RWPE2 (cell line): ENCODE data around the gene FMN1.

ENCODE experiments used
- ATAC-seq: fragments of 200-7000 bp; cut with Tn5 transposase; 3 replicates; pipeline ENCODE4 v1.9.1; 2021; ENCODE audit warnings: low read depth
- DNase-seq: peaks from one replicate; pipeline ENCODE4 v3.0.0-alpha.2; 2020; ENCODE audit warnings: low spot score
- H3K27ac ChIP-seq: fragments of 450-650 bp; 2 replicates; pipeline ENCODE4 v1.5.1; 2017; ENCODE audit warnings: mild to moderate bottlenecking; ENCODE audit not compliant: poor library complexity, severe bottlenecking
- H3K27me3 ChIP-seq: fragments of 250-450 bp; sonication (Bioruptor Pico); 2 replicates; pipeline ENCODE4 v1.5.1; 2021; ENCODE audit warnings: mild to moderate bottlenecking, moderate library complexity; ENCODE audit not compliant: insufficient read depth, poor library complexity, severe bottlenecking
- H3K36me3 ChIP-seq: fragments of 250-450 bp; sonication (Bioruptor Pico); 2 replicates; pipeline ENCODE4 v1.5.1; 2020; ENCODE audit warnings: low read depth, mild to moderate bottlenecking, moderate library complexity
- H3K4me1 ChIP-seq: fragments of 250-450 bp; sonication (Bioruptor Pico); 2 replicates; pipeline ENCODE4 v1.5.1; 2021; ENCODE audit warnings: mild to moderate bottlenecking, moderate library complexity; ENCODE audit not compliant: insufficient read depth, poor library complexity, severe bottlenecking
- H3K4me3 ChIP-seq: fragments of 250-450 bp; sonication (Bioruptor Pico); 2 replicates; pipeline ENCODE4 v1.5.1; 2021; ENCODE audit warnings: mild to moderate bottlenecking, moderate library complexity; ENCODE audit not compliant: severe bottlenecking
- H3K9me3 ChIP-seq: fragments of 250-450 bp; sonication (Bioruptor Pico); 2 replicates; pipeline ENCODE4 v1.5.1; 2021; ENCODE audit warnings: mild to moderate bottlenecking, moderate library complexity; ENCODE audit not compliant: severe bottlenecking
- CTCF ChIP-seq: fragments of 450-650 bp; IDR thresholded peaks from one replicate; pipeline ENCODE4 v1.5.1; 2017; ENCODE audit warnings: mild to moderate bottlenecking, moderate library complexity; ENCODE audit not compliant: poor library complexity, severe bottlenecking

Gene FMN1

GRCh38 chr15:32743411-32744140, 450.9 kb downstream of the FMN1 start:
- Histone ChIP-seq H3K36me3 (no peaks in the 10 kb centered on the region), H3K4me3 (no peak overlapping the region), H3K27me3 (no peaks in the 10 kb centered on the region), H3K9me3 (peaks cover 2% of the 10 kb centered on the region), H3K4me1 (no peaks in the 10 kb centered on the region), H3K27ac (no peak overlapping the region)
- ATAC-seq (peak; percentile 62; the same call in 2 of the 3 replicates), DNase-seq (no peak)
- no peak for TF ChIP-seq CTCF

- Histone ChIP-seq H3K4me3 (no peak overlapping the region), H3K4me1 (no peaks in the 10 kb centered on the region), H3K36me3 (no peaks in the 10 kb centered on the region), H3K27me3 (no peaks in the 10 kb centered on the region), H3K27ac (no peak overlapping the region), H3K9me3 (peaks cover 2% of the 10 kb centered on the region)
- no peak for DNase-seq
- TF ChIP-seq CTCF = no peak
- ATAC-seq = no peak
These were observed 454.9 kb downstream of the FMN1 start for GRCh38 chr15:32739522-32740063.

- Histone ChIP-seq H3K4me1 (no peaks in the 10 kb centered on the region), H3K4me3 (no peak overlapping the region), H3K27ac (no peak overlapping the region), H3K36me3 (no peaks in the 10 kb centered on the region), H3K9me3 (peaks cover 2% of the 10 kb centered on the region), H3K27me3 (no peaks in the 10 kb centered on the region)
- ATAC-seq (no peak), DNase-seq (no peak)
- TF ChIP-seq CTCF = no peak
These were observed 455.8 kb downstream of the FMN1 start for GRCh38 chr15:32738666-32739065.

GRCh38 chr15:32737304-32737703, 457.2 kb downstream of the FMN1 start:
- no peak for DNase-seq
- Histone ChIP-seq H3K9me3 (peaks cover 2% of the 10 kb centered on the region), H3K4me1 (no peaks in the 10 kb centered on the region), H3K36me3 (no peaks in the 10 kb centered on the region), H3K27ac (no peak overlapping the region), H3K27me3 (no peaks in the 10 kb centered on the region), H3K4me3 (no peak overlapping the region)
- no peak for ATAC-seq
- TF ChIP-seq CTCF = no peak

GRCh38 chr15:32736701-32737061, 457.8 kb downstream of the FMN1 start:
- Histone ChIP-seq H3K27ac (no peak overlapping the region), H3K4me1 (no peaks in the 10 kb centered on the region), H3K9me3 (peaks cover 2% of the 10 kb centered on the region), H3K36me3 (no peaks in the 10 kb centered on the region), H3K27me3 (no peaks in the 10 kb centered on the region), H3K4me3 (no peak overlapping the region)
- no peak for ATAC-seq
- TF ChIP-seq CTCF = no peak
- no peak for DNase-seq
